ENCODE measurements around the gene PER2.

DNA sequence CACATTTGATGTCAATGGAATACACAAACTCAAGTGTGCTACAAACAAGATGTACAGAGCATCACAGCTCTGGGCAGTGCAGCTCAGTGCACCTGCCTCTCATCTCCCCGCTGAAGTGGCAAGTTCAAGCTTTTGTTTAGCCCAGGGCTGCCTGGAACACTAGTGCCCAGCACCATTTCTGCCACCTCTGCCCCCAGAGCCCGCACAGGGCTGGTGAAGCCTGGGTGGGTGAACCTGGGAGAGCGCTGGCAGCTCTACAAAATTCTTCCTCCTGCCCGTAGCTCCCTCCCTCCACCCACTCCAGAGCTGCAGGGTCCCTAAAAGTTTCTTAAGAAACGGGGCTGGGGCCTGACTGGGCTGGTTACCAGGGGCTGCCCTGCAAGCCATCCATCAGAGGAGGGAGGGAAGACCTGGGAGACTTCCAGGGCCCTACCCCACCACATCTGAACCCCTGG is 50.1 kb downstream of the PER2 start:
- TF ChIP-seq, protein P1, sequence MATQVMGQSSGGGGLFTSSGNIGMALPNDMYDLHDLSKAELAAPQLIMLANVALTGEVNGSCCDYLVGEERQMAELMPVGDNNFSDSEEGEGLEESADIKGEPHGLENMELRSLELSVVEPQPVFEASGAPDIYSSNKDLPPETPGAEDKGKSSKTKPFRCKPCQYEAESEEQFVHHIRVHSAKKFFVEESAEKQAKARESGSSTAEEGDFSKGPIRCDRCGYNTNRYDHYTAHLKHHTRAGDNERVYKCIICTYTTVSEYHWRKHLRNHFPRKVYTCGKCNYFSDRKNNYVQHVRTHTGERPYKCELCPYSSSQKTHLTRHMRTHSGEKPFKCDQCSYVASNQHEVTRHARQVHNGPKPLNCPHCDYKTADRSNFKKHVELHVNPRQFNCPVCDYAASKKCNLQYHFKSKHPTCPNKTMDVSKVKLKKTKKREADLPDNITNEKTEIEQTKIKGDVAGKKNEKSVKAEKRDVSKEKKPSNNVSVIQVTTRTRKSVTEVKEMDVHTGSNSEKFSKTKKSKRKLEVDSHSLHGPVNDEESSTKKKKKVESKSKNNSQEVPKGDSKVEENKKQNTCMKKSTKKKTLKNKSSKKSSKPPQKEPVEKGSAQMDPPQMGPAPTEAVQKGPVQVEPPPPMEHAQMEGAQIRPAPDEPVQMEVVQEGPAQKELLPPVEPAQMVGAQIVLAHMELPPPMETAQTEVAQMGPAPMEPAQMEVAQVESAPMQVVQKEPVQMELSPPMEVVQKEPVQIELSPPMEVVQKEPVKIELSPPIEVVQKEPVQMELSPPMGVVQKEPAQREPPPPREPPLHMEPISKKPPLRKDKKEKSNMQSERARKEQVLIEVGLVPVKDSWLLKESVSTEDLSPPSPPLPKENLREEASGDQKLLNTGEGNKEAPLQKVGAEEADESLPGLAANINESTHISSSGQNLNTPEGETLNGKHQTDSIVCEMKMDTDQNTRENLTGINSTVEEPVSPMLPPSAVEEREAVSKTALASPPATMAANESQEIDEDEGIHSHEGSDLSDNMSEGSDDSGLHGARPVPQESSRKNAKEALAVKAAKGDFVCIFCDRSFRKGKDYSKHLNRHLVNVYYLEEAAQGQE (IDR thresholded peaks at IDR 0.05; ENCODE audit: insufficient read depth in 1 of 2, low read depth in 2 of 2, low read length in 2 of 2): no peak
- TF ChIP-seq TAF1 (IDR thresholded peaks at IDR 0.05; ENCODE audit: borderline replicate concordance, insufficient read depth, low read length): no peak
